HG03064 (cell line): ENCODE data around the gene BCL2L12.
A peak's percentile ranks its signal among the peaks of the same experiment; 100 is the strongest.
"Not testable (repeated sequence)": the region's sequence is repeated elsewhere in the genome, so short reads cannot be mapped to it uniquely, and the experiment has no call there.

Source experiments
- ATAC-seq: cut with Tn5 transposase; IDR thresholded peaks from one replicate; pipeline ENCODE4 v1.9.1; 2021; ENCODE audit warnings: low read depth; ENCODE audit not compliant: unreplicated experiment

Gene BCL2L12

GRCh38 chr19:49665351-49666119 lies at the start of gene BCL2L12, which contains the start of gene IRF3:
Gene BCL2L12 (plus strand): TSS chr19:49665933. CDS start chr19:49666693, 760 bp downstream.
Gene IRF3 (minus strand): TSS chr19:49665857. CDS start chr19:49664838, 1,019 bp downstream.
- peak; percentile 67 for ATAC-seq

GRCh38 chr19:49616532-49616931 lies 49.2 kb upstream of the BCL2L12 start:
- no peak for ATAC-seq

- ATAC-seq: no peak
These were observed 48.8 kb upstream of the BCL2L12 start for GRCh38 chr19:49616945-49617344.

- ATAC-seq: not testable (repeated sequence)
These were observed 47.9 kb upstream of the BCL2L12 start for GRCh38 chr19:49617860-49618259.

DNA sequence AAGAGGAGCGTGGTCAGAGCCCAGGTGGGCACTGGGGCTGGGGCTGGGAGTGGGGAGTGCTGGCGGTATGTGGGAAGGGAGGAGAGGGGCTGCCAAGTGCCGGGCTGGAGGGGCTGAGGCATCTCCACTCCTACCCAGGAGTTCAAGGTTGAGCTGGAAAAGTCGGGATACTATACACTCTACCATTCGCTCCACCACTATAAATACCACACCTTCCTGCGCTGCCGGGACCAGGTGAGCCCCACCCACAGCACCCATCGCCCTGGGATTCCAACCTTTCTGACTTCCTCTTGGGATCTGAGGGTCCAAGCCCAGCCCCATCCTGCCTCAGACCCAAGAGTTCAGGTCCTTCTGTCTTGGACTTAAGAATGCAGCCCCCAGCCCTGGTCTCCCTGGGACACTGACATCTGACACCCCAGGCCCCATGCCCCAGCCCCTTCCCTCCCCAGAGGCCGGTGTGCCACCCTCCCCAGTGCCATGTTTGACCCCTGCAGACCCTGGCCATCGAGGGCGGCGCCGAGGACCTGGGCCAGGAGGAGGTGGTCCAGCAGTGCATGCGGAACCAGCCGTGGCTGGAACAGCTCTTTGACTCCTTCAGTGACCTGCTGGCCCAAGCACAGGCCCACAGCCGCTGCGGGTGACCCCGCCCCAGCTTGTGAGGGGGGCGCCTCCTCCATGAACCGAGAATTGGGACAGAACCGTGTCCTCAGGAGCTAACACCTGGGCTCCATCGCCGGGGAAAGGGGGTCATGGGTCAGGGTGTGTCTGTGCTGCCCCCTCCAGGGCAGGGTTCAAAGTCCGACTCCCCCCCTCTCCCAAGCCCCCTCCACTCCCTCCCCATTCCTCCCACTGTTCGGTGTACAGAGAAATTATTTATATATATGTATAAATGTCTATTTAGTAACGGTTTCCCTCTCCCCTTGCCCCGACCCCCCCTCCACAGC lies 40.5 kb upstream of the BCL2L12 start:
- ATAC-seq: no peak

DNA sequence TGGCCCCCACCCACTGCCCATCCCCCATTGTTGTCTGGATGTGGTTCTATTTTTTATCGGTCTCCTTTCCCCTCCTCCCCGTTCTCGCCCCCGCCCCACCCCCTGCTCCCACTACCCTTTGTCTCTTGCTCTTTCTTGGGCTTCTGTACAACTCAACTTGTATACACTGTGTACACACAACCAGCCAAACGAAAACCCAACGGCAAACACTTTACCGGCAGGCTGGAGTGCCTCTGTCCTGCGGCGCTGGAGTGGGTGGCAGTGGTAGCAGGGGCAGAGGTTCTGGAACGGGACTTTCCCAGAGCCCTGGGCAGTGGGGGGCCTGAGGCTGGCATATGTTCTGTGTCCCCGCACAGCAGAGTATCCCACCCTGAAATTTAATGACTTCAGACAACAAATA lies 39.5 kb upstream of the BCL2L12 start:
- ATAC-seq: no peak

DNA sequence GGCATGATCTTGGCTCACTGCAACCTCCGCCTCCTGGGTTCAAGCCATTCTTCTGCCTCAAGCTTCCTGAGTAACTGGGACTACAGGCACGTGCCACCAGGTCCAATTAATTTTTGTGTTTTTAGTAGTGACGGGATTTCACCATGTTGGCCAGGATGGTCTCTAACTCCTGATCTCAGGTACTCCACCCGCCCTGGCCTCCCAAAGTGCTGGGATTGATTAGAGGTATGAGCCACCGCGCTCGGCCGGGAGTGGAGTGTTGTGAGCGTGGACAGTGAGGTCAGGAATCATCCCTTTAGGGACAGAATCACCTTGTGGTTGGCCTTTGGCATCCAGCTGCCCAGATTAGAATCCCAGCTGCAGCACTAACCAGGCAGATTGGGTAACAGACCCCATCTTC lies 36.1 kb upstream of the BCL2L12 start:
- ATAC-seq: no peak

DNA sequence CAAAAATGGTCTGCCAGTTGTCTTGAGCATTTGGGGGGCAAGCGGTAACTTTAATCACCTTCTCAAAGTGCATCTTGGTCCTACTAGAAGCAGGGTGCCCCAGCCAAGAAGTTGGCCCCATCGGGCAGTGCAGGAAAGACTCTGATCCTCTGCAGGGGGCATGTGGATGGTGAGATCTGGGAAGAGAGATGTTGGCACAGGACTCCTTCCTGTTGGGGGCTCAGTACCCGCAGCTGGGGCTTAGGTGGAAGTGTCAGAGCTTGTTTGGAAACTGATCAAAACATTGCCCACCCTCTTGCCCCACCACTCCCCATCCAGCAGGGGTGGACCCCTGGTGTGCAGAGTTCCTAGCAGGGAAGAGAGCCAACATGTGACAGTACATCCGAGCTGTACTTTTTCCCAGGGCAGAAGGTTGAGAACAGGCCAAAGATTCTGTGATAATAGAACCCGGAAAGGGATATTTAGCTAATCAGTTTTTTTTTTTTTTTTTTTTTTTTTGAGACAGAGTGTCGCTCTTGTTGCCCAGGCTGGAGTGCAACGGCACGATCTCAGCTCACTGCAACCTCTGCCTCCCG lies 34.6 kb upstream of the BCL2L12 start:
- no peak for ATAC-seq

GRCh38 chr19:49631610-49632192 lies 34.0 kb upstream of the BCL2L12 start:
- no peak for ATAC-seq

GRCh38 chr19:49632576-49632975 lies 33.2 kb upstream of the BCL2L12 start:
- no peak for ATAC-seq

- ATAC-seq: not testable (repeated sequence)
These were observed 32.5 kb upstream of the BCL2L12 start for GRCh38 chr19:49633273-49633672.

GRCh38 chr19:49635530-49636232 lies 30.1 kb upstream of the BCL2L12 start:
- no peak for ATAC-seq

DNA sequence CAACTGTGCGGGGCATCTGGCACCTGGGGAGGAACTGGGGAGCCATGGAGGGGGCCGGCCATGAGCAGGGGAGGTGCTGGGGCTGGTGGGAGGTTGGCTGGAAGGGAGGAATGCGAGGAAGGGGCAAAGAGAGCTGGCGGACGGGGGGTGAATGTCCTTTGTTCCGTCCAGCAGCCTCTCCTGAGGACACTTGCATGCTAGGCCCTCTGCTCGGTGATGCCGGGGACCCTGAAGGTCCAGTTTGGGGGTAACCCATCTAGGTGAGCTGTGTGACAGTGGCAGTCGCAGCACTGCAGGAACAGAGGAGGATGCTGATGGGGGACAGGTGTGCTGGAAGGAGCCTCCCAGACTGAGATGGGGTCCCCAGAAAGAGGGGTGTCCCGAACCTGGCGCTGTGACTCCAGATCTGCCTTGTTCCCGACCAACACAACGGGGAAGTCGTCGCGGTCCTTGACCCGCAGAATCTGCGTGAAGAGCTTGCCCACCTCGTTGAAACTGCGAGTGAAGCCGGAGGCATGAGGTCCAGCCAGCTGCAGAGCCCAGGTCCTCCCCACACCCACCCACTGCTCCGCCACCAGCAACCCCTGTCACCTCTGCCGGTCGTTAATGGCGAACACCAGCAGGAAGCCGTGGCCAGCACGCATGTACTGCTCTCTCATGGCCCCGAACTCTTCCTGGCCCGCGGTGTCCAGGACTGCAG lies 29.4 kb upstream of the BCL2L12 start:
- ATAC-seq: no peak

- ATAC-seq: no peak
These were observed 27.7 kb upstream of the BCL2L12 start for GRCh38 chr19:49637821-49638738.

DNA sequence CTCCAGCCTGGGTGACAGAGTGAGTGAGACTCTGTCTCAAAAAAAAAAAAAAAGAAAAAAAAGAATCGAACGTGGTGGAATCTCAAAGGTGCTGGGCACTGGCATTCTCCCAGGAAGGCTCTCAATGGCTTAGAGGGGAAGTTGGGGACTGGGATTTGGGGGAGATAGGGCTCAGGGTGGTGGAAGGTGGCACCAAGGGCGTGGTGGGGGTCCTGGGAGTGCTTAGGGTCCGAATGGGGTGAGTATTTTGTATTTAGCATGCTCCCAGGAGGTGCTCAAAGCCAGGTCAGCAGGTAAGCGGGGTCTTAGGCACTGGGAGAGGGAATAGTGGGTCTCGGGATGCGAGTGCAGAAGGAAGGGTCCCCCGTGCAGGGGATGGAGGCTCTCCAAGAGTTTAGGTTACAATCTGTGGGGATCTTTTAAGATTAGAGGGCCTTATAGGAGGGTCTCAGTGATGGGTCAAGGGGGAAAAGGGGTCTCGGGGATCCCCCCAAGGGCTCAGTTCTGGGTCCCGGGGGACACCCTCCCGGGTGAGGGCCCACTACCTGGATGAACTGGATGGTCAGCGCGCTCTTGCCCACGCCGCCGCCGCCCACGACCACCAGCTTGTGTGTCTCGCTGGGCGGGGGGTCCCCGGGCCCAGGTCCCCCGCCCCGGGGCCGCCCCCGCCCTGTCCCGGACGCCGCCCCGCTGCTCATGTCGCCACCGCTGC lies 26.2 kb upstream of the BCL2L12 start:
- ATAC-seq: no peak

GRCh38 chr19:49640113-49640898 lies 25.4 kb upstream of the BCL2L12 start, which contains the start of gene RRAS:
Gene RRAS (minus strand): TSS chr19:49640143. CDS start chr19:49640098, 45 bp downstream.
- peak; percentile 47 for ATAC-seq
